Retina (tissue), 1 donor: ENCODE results near the gene SORL1.

ENCODE experiments used
- DNase-seq: peaks from one replicate; pipeline ENCODE4 v3.0.0-alpha.2; 2016

Gene SORL1

DNA sequence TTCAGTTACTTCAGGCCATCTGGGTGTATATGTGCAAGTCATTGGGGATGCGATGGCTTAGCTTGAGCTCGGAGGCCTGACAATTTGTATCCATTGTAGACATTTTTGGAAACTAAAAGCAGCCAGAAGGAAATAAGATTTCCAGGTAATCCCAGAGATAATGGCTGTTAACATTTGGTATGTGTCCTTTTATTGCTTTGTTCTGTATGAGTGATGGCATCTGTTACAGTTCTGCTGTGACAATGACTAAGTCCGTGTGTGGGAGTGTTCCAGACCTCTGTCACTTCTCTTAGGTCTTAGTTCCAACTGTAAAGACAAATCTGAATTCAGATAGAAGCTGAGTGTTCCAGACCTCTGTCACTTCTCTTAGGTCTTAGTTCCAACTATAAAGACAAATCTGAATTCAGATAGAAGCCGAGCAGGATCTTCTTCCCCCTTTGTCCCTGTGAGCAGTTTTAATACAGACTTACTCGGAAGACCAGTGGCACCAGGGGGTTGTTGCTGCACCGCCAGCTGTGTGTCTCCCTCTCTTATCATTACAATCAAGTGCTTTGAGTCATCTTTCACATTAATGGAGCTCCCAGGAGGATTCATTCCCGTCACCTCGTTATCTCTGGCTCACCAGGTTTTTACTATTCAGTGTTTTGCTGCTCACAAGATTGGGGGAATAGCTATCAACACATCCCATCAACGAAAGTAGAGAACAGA lies 191.5 kb downstream of the SORL1 start:
- DNase-seq = no peak

DNA sequence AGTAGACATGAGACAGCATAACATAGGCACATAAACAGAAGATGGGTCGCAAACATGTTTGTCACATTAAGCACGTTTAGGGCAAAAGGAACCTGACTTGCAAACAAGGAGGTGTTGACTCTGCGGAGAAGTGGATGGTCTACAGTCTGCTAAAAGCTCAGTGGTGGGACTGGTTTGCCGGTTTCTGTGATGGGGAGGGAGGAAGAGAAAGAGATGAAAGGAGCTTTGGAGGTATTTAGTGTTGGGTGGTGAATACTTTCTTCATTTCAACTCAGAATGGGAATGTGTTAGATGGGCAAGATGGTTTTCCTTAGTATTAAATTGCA lies 192.0 kb downstream of the SORL1 start:
- DNase-seq = no peak

GRCh38 chr11:121645001-121645400 lies 192.9 kb downstream of the SORL1 start:
- DNase-seq = no peak

DNA sequence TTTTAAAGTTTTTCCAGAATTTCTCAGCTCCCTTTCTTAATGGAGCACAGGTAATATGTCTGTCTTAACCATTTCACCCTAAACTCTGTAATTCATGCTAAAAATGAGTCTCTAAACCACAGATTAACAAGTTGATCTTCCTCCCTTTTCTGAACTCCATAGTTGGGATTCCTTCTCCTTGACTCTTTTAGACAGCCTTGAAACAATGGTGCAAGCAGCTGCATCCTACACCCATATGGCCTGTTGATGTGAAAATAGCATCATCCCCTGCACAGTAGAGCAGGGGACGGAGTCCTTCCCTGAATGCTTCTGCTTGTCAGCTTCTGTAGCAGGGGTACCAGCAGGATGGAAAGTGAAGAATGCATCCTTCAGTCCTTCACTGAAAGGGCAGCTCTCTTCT lies 193.5 kb downstream of the SORL1 start:
- DNase-seq = no peak

DNA sequence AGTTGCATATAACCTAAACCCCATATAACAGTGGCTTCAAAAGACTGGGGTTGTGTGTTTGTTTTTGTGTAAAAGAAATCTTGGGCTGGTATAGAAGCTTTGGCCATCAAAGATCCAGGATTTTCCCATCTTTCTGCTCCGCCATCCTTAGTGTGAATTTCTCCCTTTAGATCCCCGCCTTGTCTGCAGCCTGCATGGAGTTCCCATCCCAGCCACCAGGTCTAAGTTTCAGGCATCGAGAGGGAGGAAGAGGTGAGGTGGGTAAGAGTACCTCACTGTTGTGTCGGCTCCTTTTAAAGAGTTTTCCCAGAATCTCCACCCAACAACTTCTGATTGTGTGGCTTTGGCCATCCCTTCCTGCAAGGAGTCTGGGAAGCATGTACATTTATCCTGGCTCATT lies 196.2 kb downstream of the SORL1 start:
- DNase-seq = no peak

- DNase-seq = no peak
Observed at GRCh38 chr11:121649798-121650197, 197.7 kb downstream of the SORL1 start.

DNA sequence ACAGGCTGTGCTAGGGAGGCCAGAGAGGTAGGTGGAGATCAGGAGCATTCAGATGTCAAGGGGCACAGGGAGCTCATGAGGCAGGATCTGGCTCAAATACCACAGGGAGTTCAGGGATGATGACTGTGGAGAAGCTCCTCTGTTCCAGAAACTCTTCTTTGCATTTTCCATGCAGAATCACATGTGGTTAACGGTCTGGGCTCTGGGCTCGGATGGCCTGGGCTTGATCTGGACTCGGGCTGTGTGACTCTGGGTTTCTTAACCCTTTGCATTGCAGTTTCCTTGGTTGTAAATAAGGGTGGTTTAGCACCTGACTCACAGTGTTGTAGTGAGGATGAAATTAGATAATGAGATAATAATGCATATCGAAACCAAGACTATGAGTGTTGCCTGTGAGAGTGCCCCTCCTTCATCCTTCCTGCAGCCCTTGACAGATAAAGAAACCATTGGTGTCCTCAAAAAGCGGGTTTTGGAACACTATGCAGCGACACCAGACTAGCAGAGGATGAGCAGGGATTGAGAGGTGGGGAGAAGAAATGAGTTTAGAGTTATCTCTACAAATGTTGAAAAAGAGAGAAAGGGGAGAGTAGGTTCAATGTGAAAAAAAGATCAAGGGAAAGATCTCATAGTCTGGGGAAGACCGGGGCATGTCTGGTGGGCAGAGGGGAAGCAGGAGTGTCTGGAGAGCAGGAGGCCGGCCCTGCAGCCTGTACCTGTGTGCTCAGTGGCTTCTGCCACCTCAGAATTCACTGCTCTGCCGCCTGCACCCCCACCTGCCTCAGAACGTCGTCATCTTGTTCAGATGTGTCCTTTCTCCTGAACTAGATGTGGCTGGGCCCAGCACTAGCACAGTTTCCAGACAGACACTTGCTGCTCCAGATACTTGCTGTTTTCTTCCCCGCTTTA lies 198.5 kb downstream of the SORL1 start:
- no peak for DNase-seq

- no peak for DNase-seq
Observed at GRCh38 chr11:121651257-121651605, 199.1 kb downstream of the SORL1 start.

- DNase-seq = peak; percentile 66
Observed at GRCh38 chr11:121652971-121653370, 200.9 kb downstream of the SORL1 start.

DNA sequence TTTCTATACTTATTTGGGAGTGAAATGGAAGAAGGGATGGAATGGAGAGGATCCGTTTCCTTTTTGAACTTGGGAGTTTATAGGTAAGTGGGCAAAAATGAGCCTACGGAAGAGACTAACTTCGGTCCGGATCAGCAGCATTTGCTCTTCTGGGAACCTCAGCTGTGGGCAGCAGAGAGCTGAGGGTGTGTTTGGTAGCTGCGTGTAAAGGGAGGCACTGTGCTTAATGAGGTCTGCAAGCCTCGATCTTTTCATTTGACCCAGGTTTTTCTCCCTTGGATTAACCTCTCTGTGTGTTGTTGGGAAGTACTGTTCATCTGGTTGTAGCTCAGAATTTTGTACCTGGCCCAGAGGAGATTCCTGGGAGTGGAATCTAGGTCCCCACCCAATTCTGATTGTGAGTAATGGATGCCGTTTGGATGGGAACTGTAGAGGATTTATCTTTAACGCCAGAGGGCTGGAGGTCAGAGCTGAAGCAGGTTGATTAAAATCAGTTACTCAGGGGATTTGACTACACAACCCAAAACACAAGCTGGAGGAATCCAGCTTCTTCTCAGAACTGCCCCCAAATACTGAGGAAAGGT lies 202.2 kb downstream of the SORL1 start:
- DNase-seq = peak; percentile 23

DNA sequence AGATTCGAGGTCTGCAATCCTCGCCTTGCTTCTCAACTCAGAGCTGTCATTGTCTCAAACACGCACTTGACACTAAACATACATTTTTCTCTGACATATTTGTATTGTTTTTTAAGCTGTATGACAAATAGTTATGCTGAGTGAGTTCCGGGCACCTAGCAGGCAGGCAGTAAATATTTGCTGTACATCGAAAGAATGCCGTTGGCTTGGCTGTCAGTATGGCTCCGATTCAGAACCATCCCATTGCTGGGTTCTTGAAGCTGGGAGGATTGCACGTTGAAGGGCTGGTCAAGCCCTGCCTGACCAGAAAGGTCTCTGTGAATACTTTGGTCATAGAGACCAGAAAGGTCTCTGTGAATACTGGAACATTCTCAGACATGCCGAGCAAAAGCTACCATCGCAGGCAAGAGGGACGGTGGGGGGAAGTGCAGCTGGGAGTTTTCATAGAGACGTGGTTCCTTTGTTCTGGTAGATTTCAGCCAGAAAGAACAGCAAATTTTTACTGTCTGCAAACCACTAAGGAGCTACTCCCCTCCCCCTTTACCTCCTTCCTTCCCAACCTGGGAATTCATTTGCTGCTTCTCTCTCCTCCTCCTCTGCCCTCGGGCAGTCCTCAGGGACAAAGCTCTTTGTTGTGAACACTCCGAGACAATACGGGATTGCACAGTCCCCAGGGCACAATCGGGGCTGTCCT lies 202.9 kb downstream of the SORL1 start:
- no peak for DNase-seq

DNA sequence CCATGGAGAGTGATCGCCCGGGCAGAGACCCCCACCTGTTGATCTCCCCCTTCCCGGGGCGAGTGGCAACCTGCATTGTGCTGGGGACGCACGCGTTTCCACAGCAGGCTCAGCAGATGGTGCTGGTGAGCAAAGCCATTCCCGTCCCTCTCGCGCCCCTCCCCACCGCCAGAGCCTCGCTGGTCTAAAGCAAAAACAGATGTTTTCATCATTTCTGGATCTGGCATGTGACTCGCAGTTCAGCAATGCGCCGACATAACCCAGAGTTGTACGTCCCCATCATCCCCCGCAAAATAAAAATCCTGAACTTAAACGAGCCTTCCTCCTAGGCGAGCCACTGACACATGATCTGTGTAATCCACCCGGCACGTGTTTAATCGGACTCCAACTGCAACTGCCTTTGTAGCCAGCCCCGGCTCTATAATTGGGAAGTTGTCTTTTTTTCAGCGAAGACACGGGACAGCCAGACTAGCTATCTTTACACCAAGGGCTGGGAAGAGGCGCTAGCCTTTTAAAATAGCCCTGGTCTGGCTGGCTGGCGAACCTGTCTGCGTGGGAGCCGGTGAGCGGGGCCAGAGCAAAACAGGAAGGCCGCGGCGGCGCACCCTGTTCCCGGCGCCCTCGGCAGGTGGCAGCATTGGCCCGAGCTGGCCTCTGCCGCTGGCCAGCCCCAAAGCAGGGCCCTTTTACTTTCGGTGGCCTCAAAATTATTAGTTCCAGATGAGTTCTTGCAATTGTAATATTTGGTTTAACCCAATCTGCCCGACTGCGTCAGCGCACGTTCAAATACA lies 203.6 kb downstream of the SORL1 start:
- DNase-seq = peak; percentile 98

DNA sequence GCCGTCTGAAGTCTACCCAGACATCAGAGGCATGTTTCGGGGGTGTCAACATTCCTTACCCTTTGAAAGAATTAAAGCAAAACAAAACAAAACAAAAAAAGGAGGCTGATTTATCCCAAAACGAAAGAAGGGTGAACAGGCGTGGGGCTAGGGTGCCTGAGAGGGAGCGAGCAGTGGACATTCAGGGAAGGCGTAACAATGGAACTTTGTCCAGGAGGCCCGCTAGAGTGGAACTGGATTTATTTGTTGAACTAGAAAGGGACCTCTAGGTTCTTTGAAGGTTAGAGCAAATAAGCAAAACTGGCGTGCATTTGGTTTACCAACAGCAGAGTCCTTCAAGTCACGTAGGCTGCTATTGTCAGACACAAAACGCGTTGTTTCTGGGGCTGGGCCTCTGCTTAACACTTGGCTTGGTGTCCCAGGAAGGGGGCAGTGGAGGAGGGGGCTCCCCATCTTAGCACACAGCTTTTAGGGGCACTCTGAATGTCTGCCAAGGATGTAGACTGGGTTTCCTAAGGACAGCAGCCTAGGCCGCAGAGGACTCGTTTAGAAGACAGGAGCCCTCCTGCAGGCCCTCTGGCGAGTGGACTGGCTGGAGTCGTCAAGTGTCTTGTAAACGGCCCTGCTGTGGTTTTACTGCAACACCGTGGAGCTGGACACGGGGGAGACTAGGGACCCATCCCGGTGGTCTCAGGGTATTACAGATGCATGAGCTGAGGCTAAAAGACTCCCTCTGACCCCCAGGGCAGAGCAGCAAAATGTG lies 204.4 kb downstream of the SORL1 start:
- no peak for DNase-seq

DNA sequence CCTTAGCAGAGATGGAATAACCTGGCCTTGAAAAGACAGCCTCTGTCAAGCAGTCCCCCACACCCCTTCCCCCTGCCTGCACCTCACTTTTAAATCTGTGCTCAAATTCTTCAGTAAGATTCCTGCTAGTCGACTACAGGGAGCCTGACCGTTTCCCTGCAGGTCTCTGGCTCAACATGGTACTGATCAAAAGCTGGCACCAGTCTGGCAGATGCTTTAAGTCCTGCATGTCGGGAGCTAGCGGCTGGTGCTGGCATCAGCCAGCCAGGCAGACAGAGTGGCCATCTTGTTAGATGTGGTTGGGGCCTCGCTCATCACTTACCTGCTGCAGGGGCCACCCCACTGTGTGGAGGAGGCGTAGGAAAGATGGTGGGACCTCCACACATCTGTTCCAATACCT lies 205.0 kb downstream of the SORL1 start:
- DNase-seq = no peak

- DNase-seq = no peak
Observed at GRCh38 chr11:121659811-121660210, 207.7 kb downstream of the SORL1 start.

DNA sequence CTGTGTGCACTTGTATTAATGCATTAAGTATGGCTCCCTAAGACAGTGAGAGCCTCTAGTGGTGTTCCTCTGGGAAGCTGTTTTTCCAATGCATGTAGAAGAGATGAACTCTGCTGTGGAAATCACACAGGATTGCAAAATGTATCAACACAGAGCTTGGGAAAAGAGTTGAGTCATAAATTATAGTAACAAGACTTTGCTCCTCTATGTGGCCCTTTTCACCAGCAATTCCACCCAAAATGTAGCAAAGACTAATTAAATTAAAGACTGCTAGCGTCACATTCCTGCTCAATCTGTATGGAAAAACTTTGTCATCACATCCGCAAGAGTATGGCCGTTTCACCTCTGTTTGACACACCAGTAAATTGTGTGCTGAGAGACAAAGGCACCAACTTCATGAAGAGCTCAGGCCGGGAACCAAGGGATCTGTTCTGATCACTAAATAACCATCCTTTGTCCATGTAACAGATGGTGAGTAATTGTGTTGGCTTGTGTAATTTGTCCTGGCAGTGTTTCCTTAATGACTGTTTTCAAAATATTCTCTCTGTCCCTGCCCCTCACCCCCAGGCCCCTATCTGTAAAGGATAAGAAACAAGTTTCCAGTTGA lies 209.9 kb downstream of the SORL1 start:
- DNase-seq = peak; percentile 23

GRCh38 chr11:121664144-121664543 lies 212.0 kb downstream of the SORL1 start:
- DNase-seq = no peak

DNA sequence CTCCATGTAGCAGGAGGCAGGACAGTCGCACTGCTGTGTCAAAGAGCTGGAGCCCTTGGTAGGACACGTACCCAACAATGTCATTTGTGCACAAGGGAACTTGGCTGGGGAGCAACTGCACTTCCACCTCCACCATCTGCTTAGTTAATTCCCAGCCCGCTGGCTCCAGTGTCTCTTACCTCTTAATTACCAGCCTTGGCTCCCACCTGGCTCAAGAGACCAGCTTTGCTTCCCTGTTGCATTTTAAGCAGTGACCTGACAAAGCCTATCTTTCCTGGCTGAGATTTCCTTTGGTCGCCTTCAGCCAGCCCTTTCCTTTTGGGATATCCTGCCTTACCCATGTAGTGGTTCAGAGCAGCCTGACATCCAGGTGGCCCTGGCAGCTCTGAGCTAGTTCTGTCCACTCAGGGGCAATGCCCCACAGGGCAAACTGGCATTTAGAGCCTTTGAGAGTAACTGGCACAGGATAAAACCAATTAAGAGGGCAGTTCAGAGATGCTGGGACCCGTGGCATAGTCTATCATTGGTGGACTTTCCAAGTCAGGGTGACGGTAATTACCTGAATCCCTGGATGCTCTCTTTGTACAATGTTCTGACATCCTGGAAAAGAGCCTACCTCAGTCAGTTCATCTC lies 213.2 kb downstream of the SORL1 start:
- DNase-seq = no peak

GRCh38 chr11:121667836-121668235 lies 215.7 kb downstream of the SORL1 start:
- DNase-seq = no peak

GRCh38 chr11:121669422-121669821 lies 217.3 kb downstream of the SORL1 start:
- no peak for DNase-seq

DNA sequence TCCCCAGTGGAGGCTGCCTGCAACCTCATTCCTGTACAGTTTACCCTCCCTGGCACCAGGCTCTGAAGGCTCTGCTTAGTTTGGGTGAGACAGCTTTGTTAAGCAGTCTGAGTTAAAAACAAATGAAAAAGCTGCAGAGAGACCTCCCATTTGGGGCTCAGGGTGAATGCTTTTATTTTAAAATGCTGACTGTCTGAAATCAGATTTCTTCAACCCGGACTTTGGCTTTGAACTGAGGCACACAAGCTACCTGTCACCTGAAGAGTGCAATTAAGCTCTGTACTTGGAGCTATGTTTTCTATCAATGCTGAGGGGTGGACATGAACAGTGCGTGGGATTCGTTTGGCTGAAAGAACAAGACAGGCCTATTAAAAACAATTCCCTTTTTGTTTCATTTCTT lies 218.2 kb downstream of the SORL1 start:
- no peak for DNase-seq
